Erythroblast (primary cell): ENCODE measurements around the gene SLC2A10.

ENCODE experiments used
- GATA1 ChIP-seq: IDR thresholded peaks from 2 replicates; pipeline ENCODE4 v1.6.1; 2011; ENCODE audit warnings: low read depth, mild to moderate bottlenecking, control low read depth, low read length, moderate library complexity
- POLR2A ChIP-seq: IDR thresholded peaks from 2 replicates; pipeline ENCODE4 v1.6.1; 2011; ENCODE audit warnings: mild to moderate bottlenecking, low read length

GRCh38 chr20:46752728-46753127 lies 43.3 kb downstream of the SLC2A10 start:
- TF ChIP-seq POLR2A (no peak), GATA1 (no peak)
